GM18519 (cell line): ENCODE data around the gene PLEKHO1.
"Not testable (repeated sequence)": the region's sequence is repeated elsewhere in the genome, so short reads cannot be mapped to it uniquely, and the experiment has no call there.

Experiments
- ATAC-seq: cut with Tn5 transposase; IDR thresholded peaks from one replicate; pipeline ENCODE4 v1.9.1; 2021; ENCODE audit warnings: mild to moderate bottlenecking, moderate library complexity; ENCODE audit not compliant: unreplicated experiment, low FRiP score

The PLEKHO1 gene

GRCh38 chr1:150149271-150150132 lies at the start of gene PLEKHO1:
Gene PLEKHO1, plus strand, starts transcription at chr1:150149916. Its CDS starts 342 bp downstream, at chr1:150150258.
- no peak for ATAC-seq

- no peak for ATAC-seq
These were observed 46.7 kb upstream of the PLEKHO1 start for GRCh38 chr1:150102986-150103385.

- ATAC-seq = no peak
These were observed 43.4 kb upstream of the PLEKHO1 start for GRCh38 chr1:150106341-150106740.

GRCh38 chr1:150109586-150109985 lies 40.1 kb upstream of the PLEKHO1 start:
- ATAC-seq = no peak

GRCh38 chr1:150110116-150110515 lies 39.6 kb upstream of the PLEKHO1 start:
- ATAC-seq = no peak

GRCh38 chr1:150111670-150112069 lies 38.0 kb upstream of the PLEKHO1 start:
- no peak for ATAC-seq

GRCh38 chr1:150115121-150115520 lies 34.6 kb upstream of the PLEKHO1 start:
- no peak for ATAC-seq

- ATAC-seq = no peak
These were observed 31.0 kb upstream of the PLEKHO1 start for GRCh38 chr1:150118716-150119115.

- no peak for ATAC-seq
These were observed 28.4 kb upstream of the PLEKHO1 start for GRCh38 chr1:150121236-150121862.

GRCh38 chr1:150126811-150127210 lies 22.9 kb upstream of the PLEKHO1 start:
- ATAC-seq = no peak

- ATAC-seq = no peak
These were observed 22.3 kb upstream of the PLEKHO1 start for GRCh38 chr1:150127464-150127863.

GRCh38 chr1:150127868-150128267 lies 21.8 kb upstream of the PLEKHO1 start:
- no peak for ATAC-seq

GRCh38 chr1:150132372-150132771 lies 17.3 kb upstream of the PLEKHO1 start:
- no peak for ATAC-seq

GRCh38 chr1:150134537-150134936 lies 15.2 kb upstream of the PLEKHO1 start:
- no peak for ATAC-seq

GRCh38 chr1:150135400-150135799 lies 14.3 kb upstream of the PLEKHO1 start:
- ATAC-seq = not testable (repeated sequence)

GRCh38 chr1:150138044-150138443 lies 11.7 kb upstream of the PLEKHO1 start:
- no peak for ATAC-seq

GRCh38 chr1:150141452-150141851 lies 8.3 kb upstream of the PLEKHO1 start:
- no peak for ATAC-seq

GRCh38 chr1:150142083-150142482 lies 7.6 kb upstream of the PLEKHO1 start:
- ATAC-seq = no peak

GRCh38 chr1:150144606-150145005 lies 5.1 kb upstream of the PLEKHO1 start:
- ATAC-seq = no peak

- not testable (repeated sequence) for ATAC-seq
These were observed 3.7 kb upstream of the PLEKHO1 start for GRCh38 chr1:150146016-150146415.

- no peak for ATAC-seq
These were observed 2.7 kb upstream of the PLEKHO1 start for GRCh38 chr1:150146849-150147542.
